Transverse colon (tissue), 4 donors: ENCODE results near the gene PC.

Source experiments
- CTCF ChIP-seq, 5 experiments: fragments of 200-600 bp in 3 of 5; fragments of 450-650 bp in 2 of 5; sonication (generic) in 3 of 5; IDR thresholded peaks; 1 replicate in 2 of 5; 2 replicates in 3 of 5; pipeline ENCODE4 v1.5.1; 2016 to 2017; ENCODE audit warnings: antibody characterized with exemption in 5 of 5, inconsistent platforms in 3 of 5, mild to moderate bottlenecking in 2 of 5, moderate library complexity in 1 of 5
- EP300 ChIP-seq: sonication (generic); formaldehyde crosslinking; IDR thresholded peaks from one replicate; pipeline ENCODE4 v1.6.1; 2017; ENCODE audit warnings: antibody characterized with exemption, low read depth
- POLR2A ChIP-seq: fragments of 450-650 bp; IDR thresholded peaks from one replicate; pipeline ENCODE4 v1.6.1; 2016; ENCODE audit warnings: antibody characterized with exemption, mild to moderate bottlenecking, moderate library complexity
- POLR2AphosphoS5 ChIP-seq, 3 donors: sonication (generic); formaldehyde crosslinking; IDR thresholded peaks; one replicate each; pipeline ENCODE4 v1.6.1; 2016; ENCODE audit warnings: antibody characterized with exemption in 3 of 3

GRCh38 chr11:66870616-66871520 lies 87.3 kb downstream of the PC start:
- no peak for TF ChIP-seq CTCF (IDR thresholded peaks at IDR 0.05)
- no peak for TF ChIP-seq POLR2A
- no peak for TF ChIP-seq POLR2AphosphoS5 (IDR thresholded peaks at IDR 0.05)
- no peak for TF ChIP-seq EP300
